Stimulated activated naive CD8-positive, alpha-beta T cell treated with anti-CD3 and anti-CD28 coated beads, Interleukin-15, amount 100 ng/mL, for 72 hours (primary cell): ENCODE data around the gene GCN1.

ENCODE experiments used
- ATAC-seq: fragments of 150-1000 bp; cut with Tn5 transposase; 2 replicates; pipeline ENCODE4 v1.10.0; 2021; ENCODE audit warnings: mild to moderate bottlenecking, moderate library complexity
- DNase-seq, 2 donors: peaks; one replicate each; pipeline ENCODE4 v3.0.0; 2021 to 2022
- H3K27ac Mint-ChIP-seq, 2 donors: one replicate each; pipeline ENCODE4 v1.8.0; 2022; ENCODE audit warnings: mild to moderate bottlenecking in 2 of 2, mixed read lengths in 2 of 2, moderate library complexity in 2 of 2
- H3K27me3 Mint-ChIP-seq: one replicate; pipeline ENCODE4 v1.8.0; 2022; ENCODE audit warnings: mixed read lengths
- H3K4me1 Mint-ChIP-seq: one replicate; pipeline ENCODE4 v1.8.0; 2022; ENCODE audit warnings: mild to moderate bottlenecking, mixed read lengths
- H3K4me3 Mint-ChIP-seq, 2 donors: one replicate each; pipeline ENCODE4 v1.8.0; 2022; ENCODE audit warnings: mild to moderate bottlenecking in 2 of 2, mixed read lengths in 2 of 2, moderate library complexity in 1 of 2
- H3K9me3 Mint-ChIP-seq, 2 donors: one replicate each; pipeline ENCODE4 v1.8.0; 2022; ENCODE audit warnings: mixed read lengths in 2 of 2

The GCN1 gene

DNA sequence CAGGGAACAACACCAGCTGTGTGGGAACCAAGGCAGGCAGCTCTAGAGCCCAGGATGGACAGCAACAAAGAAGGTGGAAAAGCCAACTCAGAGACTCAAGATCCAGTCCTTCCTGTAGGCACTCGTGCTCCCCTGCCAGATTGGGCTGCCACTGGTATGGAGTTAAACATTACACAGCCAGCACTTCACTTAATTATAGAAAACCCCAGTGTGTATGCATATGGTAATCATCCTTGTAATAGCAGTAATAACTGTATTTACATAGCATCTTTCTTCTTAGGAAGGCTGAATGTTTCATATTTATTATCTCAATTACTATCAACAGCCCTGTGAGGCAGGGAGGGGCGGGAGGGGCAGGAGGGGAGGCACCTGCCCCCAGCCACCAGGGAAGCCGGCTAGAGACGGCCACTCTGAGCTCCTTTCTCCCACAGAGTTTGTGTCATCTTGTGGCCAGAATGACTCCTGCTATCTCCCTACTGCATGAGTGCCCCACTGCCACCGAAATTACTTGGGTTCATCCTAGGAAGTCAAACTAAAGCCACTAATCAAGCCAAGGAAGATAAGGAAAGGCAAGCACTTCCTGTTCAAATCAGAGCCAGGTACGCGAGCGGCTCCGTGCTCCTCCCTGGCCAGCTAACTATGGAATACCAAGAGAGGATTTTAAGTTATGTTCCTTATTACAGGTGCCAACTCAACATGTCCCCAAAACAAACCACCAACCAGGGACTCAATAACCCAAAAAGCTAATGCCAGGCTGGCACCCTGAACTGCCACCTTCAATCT lies 62.3 kb downstream of the GCN1 start:
- peaks cover 17% of the 10 kb centered on the region for H3K4me1 Mint-ChIP-seq
- DNase-seq = no peak
- H3K27ac Mint-ChIP-seq = peak overlapping the region; percentile 34 to 76
- no peaks in the 10 kb centered on the region for H3K27me3 Mint-ChIP-seq
- H3K9me3 Mint-ChIP-seq = no peaks in the 10 kb centered on the region
- no peak overlapping the region for H3K4me3 Mint-ChIP-seq
- no peak for ATAC-seq

DNA sequence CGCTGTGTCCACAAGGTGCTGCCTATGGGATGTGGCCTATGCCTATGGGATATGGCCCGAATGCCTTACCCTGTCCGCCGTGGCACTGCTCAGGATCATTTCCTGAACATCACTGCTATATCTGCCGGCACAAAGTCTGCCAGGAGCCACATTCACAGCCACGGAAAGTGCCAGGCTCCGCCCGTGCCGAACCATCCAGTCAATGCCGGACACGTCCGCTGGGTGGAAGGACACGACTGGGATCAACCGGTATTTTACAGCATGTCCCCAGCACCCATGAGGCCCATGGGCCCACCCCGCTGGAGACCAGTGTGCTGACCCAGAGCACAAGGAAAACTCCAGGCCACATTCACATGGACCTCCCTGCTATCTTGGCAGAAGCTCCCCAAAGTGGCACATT lies 63.4 kb downstream of the GCN1 start:
- no peak for ATAC-seq
- DNase-seq = no peak
- no peak overlapping the region for H3K27ac Mint-ChIP-seq
- no peak overlapping the region for H3K4me3 Mint-ChIP-seq
- peaks cover 28% of the 10 kb centered on the region for H3K4me1 Mint-ChIP-seq
- H3K27me3 Mint-ChIP-seq = no peaks in the 10 kb centered on the region
- H3K9me3 Mint-ChIP-seq = no peaks in the 10 kb centered on the region

DNA sequence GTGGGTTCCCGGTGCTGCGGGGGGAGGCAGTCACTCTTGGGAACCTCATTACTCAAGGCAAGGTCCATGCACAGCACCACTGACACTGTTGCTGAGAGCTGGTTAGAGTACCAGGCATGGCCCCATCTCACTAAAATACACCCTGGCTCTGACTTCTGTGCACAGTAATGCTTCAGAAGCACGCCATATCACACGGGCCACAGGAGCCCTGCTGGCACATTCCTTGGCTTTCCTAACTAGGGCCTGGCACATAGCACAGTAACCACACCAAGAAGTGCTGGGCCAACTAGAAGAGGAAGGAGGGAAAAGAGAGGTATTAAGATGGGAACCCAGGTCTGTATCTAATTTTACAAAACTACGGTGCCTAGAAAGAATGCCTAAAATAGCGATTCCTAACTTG lies 64.5 kb downstream of the GCN1 start:
- H3K4me3 Mint-ChIP-seq = no peak overlapping the region
- DNase-seq (no peak), ATAC-seq (no peak)
- H3K9me3 Mint-ChIP-seq = no peaks in the 10 kb centered on the region
- H3K4me1 Mint-ChIP-seq = peaks cover 39% of the 10 kb centered on the region
- peak overlapping the region; percentile 7 to 60 for H3K27ac Mint-ChIP-seq
- no peaks in the 10 kb centered on the region for H3K27me3 Mint-ChIP-seq

DNA sequence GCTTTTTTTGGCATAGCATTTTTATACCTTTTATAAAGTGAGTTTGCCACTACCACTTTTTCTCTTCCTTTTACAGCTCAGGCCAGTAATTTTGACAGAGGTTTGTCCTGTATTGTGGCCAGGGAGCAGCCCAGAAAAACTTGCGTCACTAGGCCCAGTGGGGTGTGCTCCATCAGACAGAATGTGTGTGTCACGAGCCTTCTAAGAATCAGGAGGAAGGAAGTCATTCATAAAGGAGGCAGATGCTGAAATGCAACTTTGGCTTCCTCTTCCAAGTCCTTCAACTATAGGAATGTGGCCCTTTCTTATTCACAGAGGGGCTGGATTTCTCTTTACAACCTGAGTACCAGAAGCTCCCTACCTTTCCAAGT lies 67.9 kb downstream of the GCN1 start:
- Mint-ChIP-seq H3K4me1 (peaks cover 65% of the 10 kb centered on the region), H3K4me3 (no peak overlapping the region), H3K27ac (peak overlapping the region; percentile 84 to 95), H3K27me3 (no peaks in the 10 kb centered on the region), H3K9me3 (no peaks in the 10 kb centered on the region)
- ATAC-seq (no peak), DNase-seq (no peak)

DNA sequence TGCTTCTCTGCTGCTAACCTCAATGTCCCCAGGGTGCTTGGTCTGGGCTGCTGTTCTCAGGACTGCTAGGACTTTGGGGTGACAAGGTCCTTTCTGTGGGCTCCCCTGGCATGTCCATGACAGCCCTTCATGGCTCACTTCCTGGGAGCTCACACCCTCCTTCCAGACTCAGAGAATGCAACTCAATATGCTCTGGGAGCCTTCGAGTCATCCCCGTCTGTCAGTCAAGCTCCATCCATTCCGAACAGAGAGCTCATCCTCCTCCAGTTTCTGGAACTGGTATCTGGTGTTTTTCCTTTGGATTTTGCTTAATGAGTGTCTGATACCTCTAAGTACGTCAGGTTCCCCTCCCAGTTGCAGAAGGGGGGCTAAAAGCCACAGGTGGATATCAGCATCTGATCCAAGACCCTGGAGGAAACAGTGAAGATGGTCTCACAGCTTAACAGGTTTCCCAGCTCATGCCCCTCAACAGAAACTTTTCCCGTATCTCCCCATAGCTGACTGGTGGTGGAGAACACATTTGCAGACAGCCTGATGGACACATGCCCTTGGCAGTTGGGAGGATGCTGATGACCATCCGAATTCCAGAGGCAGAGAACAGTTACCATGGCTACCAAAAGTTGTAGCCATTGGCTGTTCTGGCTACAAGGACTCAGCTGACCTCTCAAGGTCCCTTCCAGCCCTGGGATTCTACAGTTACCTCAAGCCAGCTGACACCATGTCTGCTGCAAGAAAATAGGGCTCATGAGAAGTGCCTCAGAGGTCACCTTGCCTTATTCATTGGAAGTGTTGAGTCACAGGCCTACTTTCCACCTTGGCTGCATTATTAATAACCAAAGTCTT lies 68.5 kb downstream of the GCN1 start:
- no peak for ATAC-seq
- no peaks in the 10 kb centered on the region for H3K27me3 Mint-ChIP-seq
- no peak for DNase-seq
- H3K4me1 Mint-ChIP-seq = peaks cover 71% of the 10 kb centered on the region
- peak overlapping the region in 1 of 2 donors; percentile 84 for H3K27ac Mint-ChIP-seq
- H3K4me3 Mint-ChIP-seq = no peak overlapping the region
- no peaks in the 10 kb centered on the region for H3K9me3 Mint-ChIP-seq

DNA sequence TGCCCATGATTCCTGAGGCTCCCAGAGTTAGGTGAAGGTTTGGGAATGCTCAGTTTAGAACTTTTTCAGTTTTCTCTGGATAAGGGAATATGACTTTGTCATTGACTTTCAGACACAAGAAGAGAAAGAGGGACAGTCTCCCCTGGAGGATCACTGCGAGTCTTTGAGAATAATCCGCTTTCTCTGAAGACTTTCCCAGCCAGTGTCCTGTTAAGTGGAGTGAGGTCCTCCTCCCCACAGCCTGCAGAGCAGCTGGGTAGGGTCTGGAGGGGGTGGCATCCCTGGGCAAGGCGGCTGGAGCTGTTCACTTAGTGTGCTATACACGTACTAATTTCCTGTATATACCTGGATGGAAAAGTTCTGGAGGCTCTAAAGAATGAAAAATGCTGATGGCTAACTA lies 69.5 kb downstream of the GCN1 start:
- DNase-seq (no peak), ATAC-seq (no peak)
- Mint-ChIP-seq H3K27ac (no peak overlapping the region), H3K4me3 (no peak overlapping the region), H3K27me3 (no peaks in the 10 kb centered on the region), H3K4me1 (peaks cover 80% of the 10 kb centered on the region), H3K9me3 (no peaks in the 10 kb centered on the region)

DNA sequence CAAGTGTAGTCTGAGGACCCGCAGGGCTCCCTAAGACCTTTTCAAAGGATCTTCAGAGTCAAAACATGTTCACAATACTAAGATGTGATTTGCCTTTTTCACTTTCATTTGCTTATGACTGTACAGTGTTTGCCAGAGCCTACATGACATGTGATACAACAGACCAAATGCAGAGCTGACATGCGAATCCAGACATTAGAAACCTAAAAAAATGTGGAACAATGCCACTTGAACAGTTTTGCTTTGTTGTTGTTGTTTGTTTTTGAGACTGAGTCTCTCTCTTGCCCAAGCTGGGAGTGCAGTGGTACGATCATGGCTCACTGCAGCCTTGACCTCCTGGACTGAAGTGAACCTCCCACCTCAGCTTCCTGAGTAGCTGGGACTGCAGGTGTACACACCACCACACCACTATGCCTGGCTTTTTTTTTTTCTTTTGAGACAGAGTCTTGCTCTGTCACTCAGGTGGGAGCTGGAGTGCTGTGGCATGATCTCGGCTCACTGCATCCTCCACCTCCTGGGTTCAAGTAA lies 72.7 kb downstream of the GCN1 start:
- peaks cover 85% of the 10 kb centered on the region for H3K4me1 Mint-ChIP-seq
- no peaks in the 10 kb centered on the region for H3K9me3 Mint-ChIP-seq
- peak overlapping the region; percentile 22 to 58 for H3K4me3 Mint-ChIP-seq
- no peaks in the 10 kb centered on the region for H3K27me3 Mint-ChIP-seq
- ATAC-seq = peak; percentile 72
- peak overlapping the region in 1 of 2 donors; percentile 71 for H3K27ac Mint-ChIP-seq
- peak in 1 of 2 donors; percentile 25 for DNase-seq

DNA sequence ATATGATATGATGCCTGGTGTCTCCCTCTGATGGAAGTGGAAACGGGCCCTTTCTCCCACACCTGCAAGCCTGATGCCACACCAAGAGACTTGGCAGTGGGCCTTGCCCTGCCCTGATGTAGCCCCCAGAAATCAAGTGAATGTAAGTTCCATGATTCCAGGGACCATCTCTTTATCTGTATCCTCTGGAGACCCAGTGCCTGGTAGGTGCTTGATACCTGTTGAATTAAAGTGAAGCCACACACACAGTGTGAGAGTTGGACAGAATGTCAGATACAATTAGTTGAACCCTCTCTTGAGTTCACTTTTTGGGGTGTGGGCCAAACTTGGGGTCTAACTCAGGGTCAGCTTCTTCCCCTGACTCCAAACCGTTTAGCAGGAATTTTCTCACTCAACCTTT lies 73.2 kb downstream of the GCN1 start:
- no peaks in the 10 kb centered on the region for H3K27me3 Mint-ChIP-seq
- H3K27ac Mint-ChIP-seq = peak overlapping the region in 1 of 2 donors; percentile 31
- ATAC-seq (peak; percentile 1), DNase-seq (no peak)
- H3K9me3 Mint-ChIP-seq = no peaks in the 10 kb centered on the region
- H3K4me3 Mint-ChIP-seq = peak overlapping the region; percentile 22 to 58
- peaks cover 80% of the 10 kb centered on the region for H3K4me1 Mint-ChIP-seq

DNA sequence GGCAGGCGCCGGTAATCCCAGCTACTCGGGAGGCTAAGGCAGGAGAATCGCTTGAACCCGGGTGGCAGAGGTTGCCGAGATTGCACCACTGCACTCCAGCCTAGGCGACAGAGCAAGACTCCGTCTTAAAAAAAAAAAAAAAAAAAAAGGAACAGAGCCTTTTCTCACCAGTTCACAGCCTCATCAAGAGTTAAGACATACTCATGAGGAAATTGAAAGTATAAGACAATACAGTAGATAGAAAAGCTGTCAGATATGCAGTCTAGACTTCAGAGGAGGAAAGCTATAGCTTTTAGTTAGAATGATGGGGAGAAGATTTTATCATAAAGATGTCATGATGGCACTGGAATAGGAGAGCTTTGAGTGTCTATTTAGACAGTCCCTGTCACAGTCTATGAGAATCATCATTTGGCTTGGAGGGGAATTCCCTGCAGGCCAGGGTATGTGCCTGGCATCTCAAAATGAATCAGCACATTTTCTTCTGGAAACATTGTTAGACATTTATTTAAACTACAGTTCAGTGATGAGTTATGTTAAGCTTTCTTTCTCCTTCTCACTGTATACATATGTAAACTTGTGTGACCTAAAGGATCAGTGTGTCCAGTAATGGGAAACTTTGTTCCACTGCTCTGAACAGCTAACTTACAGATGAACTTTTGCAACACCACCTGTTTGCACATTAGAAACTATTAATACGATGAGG lies 75.1 kb downstream of the GCN1 start:
- peak overlapping the region; percentile 84 to 87 for H3K4me3 Mint-ChIP-seq
- no peak overlapping the region for H3K27ac Mint-ChIP-seq
- peaks cover 83% of the 10 kb centered on the region for H3K4me1 Mint-ChIP-seq
- peak in 1 of 2 donors; percentile 54 for DNase-seq
- no peaks in the 10 kb centered on the region for H3K27me3 Mint-ChIP-seq
- no peaks in the 10 kb centered on the region for H3K9me3 Mint-ChIP-seq
- peak; percentile 46 for ATAC-seq

DNA sequence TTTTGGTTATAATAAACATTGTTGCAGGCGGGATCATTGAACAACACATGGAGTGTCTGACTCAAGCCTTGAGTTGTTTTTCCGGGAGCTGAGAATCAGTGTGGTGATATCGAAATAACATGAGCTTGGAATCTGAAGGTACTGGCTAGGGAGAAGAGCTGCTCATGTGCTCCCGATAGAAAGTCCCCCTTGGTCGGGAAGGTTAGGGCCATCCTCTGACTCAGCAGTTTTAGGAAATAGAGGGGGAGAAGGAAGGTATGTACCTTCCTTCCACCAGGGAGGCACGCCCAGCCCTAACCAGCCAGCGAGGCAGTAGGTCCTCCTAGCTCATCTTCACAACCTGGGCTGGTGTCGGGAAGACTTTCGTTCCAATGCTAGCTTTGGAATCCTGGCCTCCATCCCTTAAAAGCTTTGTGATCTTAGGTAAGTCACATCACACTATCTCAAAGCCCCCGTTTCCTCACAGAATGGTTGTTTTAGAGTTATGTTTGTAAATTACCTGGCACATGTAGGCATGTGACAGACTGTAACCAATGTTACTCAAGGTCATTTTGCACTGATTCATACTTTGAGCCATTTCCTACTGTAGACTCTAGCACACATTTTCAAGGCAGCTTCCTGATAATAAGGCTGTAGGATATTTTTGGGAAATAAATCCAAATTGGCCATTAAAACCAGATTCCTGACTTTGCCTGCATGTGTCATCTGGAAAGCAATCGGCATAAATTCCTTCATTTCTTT lies 76.0 kb downstream of the GCN1 start:
- ATAC-seq = no peak
- Mint-ChIP-seq H3K9me3 (no peaks in the 10 kb centered on the region), H3K27ac (no peak overlapping the region), H3K4me3 (peak overlapping the region; percentile 84 to 87), H3K4me1 (peaks cover 77% of the 10 kb centered on the region), H3K27me3 (no peaks in the 10 kb centered on the region)
- DNase-seq = no peak

DNA sequence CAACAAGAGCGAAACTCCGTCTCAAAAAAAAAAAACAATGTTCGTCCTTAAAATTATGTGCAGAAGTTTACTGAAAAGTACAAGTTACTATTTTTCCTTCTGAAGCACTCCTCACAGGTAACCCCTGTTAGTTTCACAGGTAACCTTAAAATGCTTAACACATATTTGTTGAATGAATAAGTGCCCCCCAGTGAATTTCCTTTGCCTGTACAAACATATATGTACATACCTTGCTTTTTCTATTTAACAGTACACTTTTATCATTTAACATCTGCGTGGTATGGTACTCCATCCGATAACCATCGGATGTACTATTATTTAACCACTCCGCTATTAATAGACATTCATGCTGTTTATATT lies 76.6 kb downstream of the GCN1 start:
- peak overlapping the region; percentile 84 to 87 for H3K4me3 Mint-ChIP-seq
- ATAC-seq (no peak), DNase-seq (no peak)
- peaks cover 77% of the 10 kb centered on the region for H3K4me1 Mint-ChIP-seq
- no peaks in the 10 kb centered on the region for H3K9me3 Mint-ChIP-seq
- peak overlapping the region; percentile 86 to 89 for H3K27ac Mint-ChIP-seq
- H3K27me3 Mint-ChIP-seq = no peaks in the 10 kb centered on the region

DNA sequence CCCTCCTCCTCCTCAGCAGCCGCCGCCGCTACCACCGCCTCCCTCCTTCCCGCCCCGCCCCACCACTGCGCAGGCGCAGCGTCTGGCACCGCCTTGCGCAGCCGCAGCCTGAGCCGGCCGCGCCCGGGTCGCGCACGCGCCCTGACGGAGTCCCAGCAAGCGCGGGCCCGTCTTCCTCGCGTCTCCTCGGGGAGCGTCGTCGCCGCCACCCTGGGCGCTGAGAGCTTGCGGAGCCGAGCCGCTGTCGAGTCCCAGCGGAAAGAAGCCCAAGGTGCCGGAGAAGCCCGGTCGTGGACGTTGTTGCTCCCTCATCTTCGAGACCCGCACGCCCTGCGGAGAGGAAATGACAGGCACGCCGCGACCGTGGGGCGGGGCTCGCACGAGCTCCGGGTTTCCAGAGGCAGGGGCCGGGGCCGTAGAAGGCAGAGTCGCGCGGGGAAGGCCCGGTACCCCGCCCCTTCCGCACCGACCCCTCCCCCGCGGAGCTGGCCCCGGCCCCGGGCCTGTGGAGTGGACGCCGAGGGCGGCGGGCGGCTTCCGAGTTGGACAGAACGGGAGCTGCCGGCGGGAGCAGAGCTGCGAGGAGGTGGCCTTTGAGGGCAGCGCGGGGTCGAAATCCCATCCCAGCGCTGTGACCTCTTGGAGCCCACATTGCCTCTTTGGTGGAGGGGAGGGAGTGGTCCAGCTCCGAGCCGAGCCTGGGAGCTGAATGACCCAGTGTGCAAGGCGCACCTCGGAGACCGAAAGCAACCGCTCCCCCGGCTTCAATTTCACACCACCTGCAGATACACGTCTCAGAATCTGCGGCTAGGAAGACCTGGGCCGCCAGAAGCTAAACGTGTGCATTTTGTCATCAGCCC lies 77.5 kb downstream of the GCN1 start:
- Mint-ChIP-seq H3K27ac (peak overlapping the region; percentile 86 to 89), H3K27me3 (no peaks in the 10 kb centered on the region), H3K9me3 (no peaks in the 10 kb centered on the region), H3K4me1 (peaks cover 83% of the 10 kb centered on the region), H3K4me3 (peak overlapping the region; percentile 84 to 87)
- peak; percentile 97 for DNase-seq
- peak; percentile 81 for ATAC-seq

DNA sequence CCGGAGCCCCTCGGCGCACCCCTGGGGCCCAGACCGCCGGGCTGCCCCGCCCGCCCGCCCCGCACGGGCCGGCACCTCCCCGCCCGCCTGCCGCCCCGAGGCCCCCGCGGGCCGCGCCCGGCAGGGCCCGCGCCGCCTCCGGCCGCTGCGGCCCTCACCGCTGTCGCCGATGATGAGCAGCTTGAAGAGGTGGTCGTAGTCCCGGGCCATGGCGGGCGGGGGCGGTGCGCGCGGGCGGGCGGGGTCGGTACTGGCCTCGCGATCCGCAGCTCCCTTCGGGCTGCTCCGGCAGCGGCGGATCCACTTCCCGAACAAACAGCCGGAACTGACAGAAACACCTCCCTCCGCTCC lies 78.1 kb downstream of the GCN1 start, which contains the start of gene RAB35:
TSS of gene RAB35 (minus strand) at position 313 of the 351 bp plus-strand sequence. CDS start at position 210, 103 bp downstream.
- ATAC-seq (no peak), DNase-seq (no peak)
- H3K4me1 Mint-ChIP-seq = peaks cover 83% of the 10 kb centered on the region
- no peaks in the 10 kb centered on the region for H3K27me3 Mint-ChIP-seq
- peak within 1 kb of the TSS; percentile 99 for H3K4me3 Mint-ChIP-seq
- H3K9me3 Mint-ChIP-seq = no peaks in the 10 kb centered on the region
- peak within 1 kb of the TSS; percentile 89 to 94 for H3K27ac Mint-ChIP-seq

DNA sequence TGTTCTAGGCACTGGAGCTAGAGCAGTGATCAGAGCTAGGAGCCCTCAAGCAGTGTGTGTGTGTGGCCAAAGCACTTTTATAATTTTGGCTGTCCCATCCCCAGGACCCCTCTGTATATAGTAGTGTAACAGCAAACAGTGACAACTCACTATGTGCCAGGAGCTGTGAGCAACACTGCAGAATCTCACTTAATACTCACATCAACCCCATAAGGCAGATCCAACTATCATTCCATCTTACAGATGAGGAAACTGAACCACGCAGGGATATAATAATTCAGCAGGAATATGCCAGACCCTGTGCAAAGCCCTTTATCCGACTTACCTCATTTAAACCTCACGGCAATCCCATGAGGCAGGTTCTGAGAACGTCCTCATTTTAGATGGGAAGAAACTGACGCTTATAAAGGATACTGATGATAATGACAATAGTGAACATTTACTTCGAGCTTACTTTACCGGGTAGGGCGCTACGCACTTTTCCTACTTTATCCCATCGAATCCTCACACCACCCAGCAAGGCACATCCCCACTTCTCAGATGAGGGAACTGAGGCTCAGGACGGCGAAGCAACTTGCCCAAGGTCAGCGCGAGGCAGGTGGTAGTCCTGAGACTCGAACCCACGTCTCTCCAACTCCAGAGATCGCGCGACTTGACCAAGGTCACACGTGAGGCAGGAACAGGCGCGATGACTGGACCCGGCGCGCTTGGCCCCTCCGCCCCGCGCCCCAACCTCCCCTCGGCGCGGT lies 78.6 kb downstream of the GCN1 start:
- H3K27me3 Mint-ChIP-seq = no peaks in the 10 kb centered on the region
- H3K27ac Mint-ChIP-seq = peak overlapping the region; percentile 63 to 94
- DNase-seq = peak in 1 of 2 donors; percentile 43
- peak; percentile 44 for ATAC-seq
- no peaks in the 10 kb centered on the region for H3K9me3 Mint-ChIP-seq
- peak overlapping the region; percentile 99 for H3K4me3 Mint-ChIP-seq
- H3K4me1 Mint-ChIP-seq = peaks cover 83% of the 10 kb centered on the region
